ENCODE data around the gene HRK.
"Not testable (repeated sequence)": the region's sequence is repeated elsewhere in the genome, so short reads cannot be mapped to it uniquely, and the experiment has no call there.

The HRK gene

GRCh38 chr12:116818948-116819832 is 62.1 kb downstream of the HRK start:
- DNase-seq (ENCODE audit: low read depth, low spot score) = peak; percentile 67

DNA sequence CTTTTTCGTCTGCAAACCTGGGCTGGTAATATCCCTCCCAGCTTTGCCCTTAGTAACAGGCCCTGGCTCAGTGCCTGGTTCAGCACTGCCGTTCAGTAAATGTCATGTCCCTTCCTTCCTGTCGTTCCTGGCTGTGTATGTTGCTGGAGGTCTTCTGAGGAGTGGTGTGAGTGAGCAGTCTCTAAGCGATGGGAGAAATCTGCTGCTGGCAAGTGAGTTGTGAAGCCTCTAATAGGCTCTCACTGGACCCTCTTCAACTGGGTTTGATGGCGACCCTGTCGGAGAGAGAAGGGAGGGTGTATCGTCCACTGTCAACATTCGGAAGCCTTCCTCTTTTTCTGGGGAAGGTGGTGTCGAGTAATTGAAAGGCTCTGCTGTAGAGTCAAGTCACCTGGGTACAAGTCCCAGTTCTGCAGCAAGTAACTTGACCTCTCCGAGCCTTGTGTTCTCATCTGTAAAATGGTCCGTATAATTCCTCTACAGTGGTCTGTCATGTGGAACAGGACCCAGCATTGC is 62.8 kb downstream of the HRK start:
- DNase-seq (ENCODE audit: low read depth, low spot score) = no peak

DNA sequence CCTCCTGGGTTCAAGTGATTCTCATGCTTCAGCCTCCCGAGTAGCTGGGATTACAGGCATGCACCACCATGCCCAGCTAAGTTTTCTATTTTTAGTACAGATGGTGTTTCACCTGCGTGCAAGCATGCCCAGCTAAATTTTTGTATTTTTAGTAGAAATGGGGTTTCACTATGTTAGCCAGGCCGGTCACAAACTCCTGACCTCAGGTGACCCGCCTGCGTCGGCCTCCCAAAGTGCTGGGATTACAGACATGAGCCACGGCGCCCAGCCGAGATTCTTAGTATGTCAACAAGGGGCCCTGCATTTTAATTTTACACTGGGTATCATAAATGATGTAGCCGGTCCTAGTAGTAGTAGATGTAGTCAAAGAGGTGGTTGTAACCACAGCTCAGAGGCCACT is 66.5 kb downstream of the HRK start:
- not testable (repeated sequence) for DNase-seq (ENCODE audit: low read depth, low spot score)

DNA sequence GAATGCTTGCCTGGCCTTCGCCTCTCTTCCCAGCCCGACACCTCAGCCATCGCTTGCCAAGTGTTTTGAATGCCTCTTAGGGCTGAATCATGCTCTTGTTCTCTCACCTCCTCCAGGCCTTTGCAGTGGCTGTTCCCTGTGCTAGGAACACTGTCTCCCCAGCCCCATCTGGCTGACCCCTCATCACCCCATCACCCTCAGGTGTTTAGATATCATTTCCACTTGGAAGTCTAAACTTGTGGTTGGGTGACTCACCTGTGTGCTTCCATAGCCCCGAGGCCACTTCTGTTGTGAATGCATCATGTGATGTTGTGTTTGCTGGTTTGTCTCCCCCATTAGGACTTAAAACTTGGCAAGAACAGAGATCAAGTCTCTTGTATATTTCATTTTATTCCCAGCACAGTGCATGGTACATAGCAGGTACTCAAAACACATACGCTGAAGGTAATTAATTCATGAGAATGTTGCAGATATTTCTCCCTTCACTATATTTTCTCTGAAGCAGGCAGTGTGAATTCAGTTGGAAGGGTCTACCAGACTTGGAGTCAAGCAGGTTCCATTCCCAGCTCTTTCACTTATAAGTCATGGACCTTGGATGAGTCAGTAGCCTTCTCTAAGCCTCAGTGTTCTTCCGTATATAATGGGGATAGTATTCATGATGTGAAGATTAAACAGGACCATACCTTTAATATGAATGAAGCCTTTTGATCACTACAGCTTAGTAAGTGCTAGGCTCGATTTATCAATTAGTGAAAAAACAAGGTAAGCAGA is 67.8 kb downstream of the HRK start:
- DNase-seq (ENCODE audit: low read depth, low spot score) = no peak

- no peak for DNase-seq (ENCODE audit: low read depth, low spot score)
These were observed 69.0 kb downstream of the HRK start for GRCh38 chr12:116812238-116812637.

DNA sequence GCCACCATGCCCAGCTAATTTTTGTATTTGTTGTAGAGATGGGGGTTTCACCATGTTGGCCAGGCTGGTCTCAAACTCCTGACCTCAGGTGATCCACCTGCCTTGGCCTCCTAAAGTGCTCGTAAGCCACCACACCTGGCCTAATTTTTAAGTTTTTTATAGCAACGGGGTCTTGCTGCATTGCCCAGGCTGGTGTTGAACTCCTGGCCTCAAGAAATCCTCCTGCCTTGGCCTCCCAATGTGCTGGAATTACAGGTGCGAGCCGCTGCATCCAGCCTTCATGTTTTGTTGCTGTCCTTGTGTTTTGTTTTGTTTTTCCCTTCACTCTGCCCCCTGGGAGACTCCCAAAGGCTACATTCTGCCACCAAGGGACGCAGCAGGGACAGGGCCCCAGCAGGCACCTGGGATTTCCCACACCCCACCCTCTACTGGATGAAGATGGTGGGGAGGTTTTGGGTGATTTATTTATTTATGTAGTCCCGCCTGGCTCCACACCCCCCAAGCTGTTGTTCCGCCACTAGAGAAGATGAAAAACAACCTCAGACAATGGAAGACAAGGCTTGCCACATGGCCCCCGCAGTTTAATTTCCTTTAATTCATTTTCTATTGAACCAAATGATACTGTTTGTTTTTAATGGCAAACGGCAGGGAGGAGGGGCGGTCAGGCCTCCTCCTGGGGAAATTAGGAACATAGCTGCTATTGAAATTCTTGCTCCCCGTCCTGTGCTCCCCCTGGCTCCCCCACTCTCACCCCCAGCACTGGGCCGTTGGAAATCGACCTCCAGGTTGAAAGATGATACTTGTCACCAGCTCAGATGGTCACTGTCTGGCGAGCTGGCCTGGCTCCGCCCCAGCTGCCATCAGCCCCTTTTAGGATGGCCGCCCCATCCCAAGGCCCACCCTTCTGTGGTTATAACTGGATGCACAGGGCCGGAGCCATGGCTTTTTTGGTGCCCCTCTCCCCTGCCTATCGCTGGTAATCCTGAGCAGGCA is 72.8 kb downstream of the HRK start:
- no peak for DNase-seq (ENCODE audit: low read depth, low spot score)

GRCh38 chr12:116807546-116807945 is 73.7 kb downstream of the HRK start:
- DNase-seq (ENCODE audit: low read depth, low spot score) = no peak

- DNase-seq (ENCODE audit: low read depth, low spot score) = no peak
These were observed 74.3 kb downstream of the HRK start for GRCh38 chr12:116806845-116807440.
